ENCODE results near the gene ANKFN1.

Gene ANKFN1

GRCh38 chr17:56290802-56291118 lies 137.5 kb downstream of the ANKFN1 start:
- no peak for ATAC-seq (replicated peaks)
- H3K27ac Mint-ChIP-seq: peak overlapping the region; percentile 2 to 69

GRCh38 chr17:56291226-56291805 lies 138.0 kb downstream of the ANKFN1 start:
- no peaks in the 10 kb centered on the region for H3K27me3 Mint-ChIP-seq
- H3K4me1 Mint-ChIP-seq (ENCODE audit: low read depth in 2 of 2): peaks cover 3 to 11% of the 10 kb centered on the region in 2 donors
- no peak overlapping the region for H3K27ac Mint-ChIP-seq
- no peaks in the 10 kb centered on the region for H3K36me3 Mint-ChIP-seq (ENCODE audit: insufficient read depth)
- H3K4me3 Mint-ChIP-seq: no peak overlapping the region
- ATAC-seq (replicated peaks) (no peak), DNase-seq (no peak)
- H3K9me3 Mint-ChIP-seq: no peaks in the 10 kb centered on the region

More at GRCh38 chr17:56290802-56291118, 137.5 kb downstream of the ANKFN1 start:
- no peaks in the 10 kb centered on the region for H3K36me3 Mint-ChIP-seq (ENCODE audit: insufficient read depth)
- DNase-seq: no peak
- no peaks in the 10 kb centered on the region for H3K9me3 Mint-ChIP-seq
- H3K27me3 Mint-ChIP-seq: no peaks in the 10 kb centered on the region
- H3K4me3 Mint-ChIP-seq: peak overlapping the region; percentile 2 to 64
- peaks cover 3 to 11% of the 10 kb centered on the region in 2 donors for H3K4me1 Mint-ChIP-seq (ENCODE audit: low read depth in 2 of 2)

- Mint-ChIP-seq H3K27ac (no peak overlapping the region), H3K4me3 (no peak overlapping the region), H3K9me3 (no peaks in the 10 kb centered on the region), H3K4me1 (ENCODE audit: low read depth in 2 of 2) (peaks cover 6 to 14% of the 10 kb centered on the region in 2 donors), H3K27me3 (peaks cover 0 to 4% of the 10 kb centered on the region in 2 donors), H3K36me3 (ENCODE audit: insufficient read depth) (peaks cover 1% of the 10 kb centered on the region)
- DNase-seq (no peak), ATAC-seq (replicated peaks) (no peak)
Measured at GRCh38 chr17:56292010-56292409, 138.7 kb downstream of the ANKFN1 start.

- ATAC-seq (replicated peaks) (no peak), DNase-seq (no peak)
- H3K4me1 Mint-ChIP-seq (ENCODE audit: low read depth in 2 of 2): peaks cover 8 to 17% of the 10 kb centered on the region in 2 donors
- H3K27me3 Mint-ChIP-seq: peaks cover 0 to 6% of the 10 kb centered on the region in 2 donors
- no peak overlapping the region for H3K4me3 Mint-ChIP-seq
- no peak overlapping the region for H3K27ac Mint-ChIP-seq
- H3K9me3 Mint-ChIP-seq: no peaks in the 10 kb centered on the region
- H3K36me3 Mint-ChIP-seq (ENCODE audit: insufficient read depth): peaks cover 3% of the 10 kb centered on the region
Measured at GRCh38 chr17:56292578-56292977, 139.3 kb downstream of the ANKFN1 start.

- H3K27me3 Mint-ChIP-seq: peaks cover 13 to 29% of the 10 kb centered on the region in 2 donors
- H3K27ac Mint-ChIP-seq: no peak overlapping the region
- peaks cover 3% of the 10 kb centered on the region for H3K36me3 Mint-ChIP-seq (ENCODE audit: insufficient read depth)
- DNase-seq (no peak), ATAC-seq (replicated peaks) (no peak)
- no peaks in the 10 kb centered on the region for H3K9me3 Mint-ChIP-seq
- H3K4me3 Mint-ChIP-seq: peak overlapping the region in 1 of 2 donors; percentile 1
- H3K4me1 Mint-ChIP-seq (ENCODE audit: low read depth in 2 of 2): peaks cover 5 to 6% of the 10 kb centered on the region in 2 donors
Measured at GRCh38 chr17:56297184-56297583, 143.9 kb downstream of the ANKFN1 start.

- Mint-ChIP-seq H3K27ac (no peak overlapping the region), H3K27me3 (peaks cover 19 to 29% of the 10 kb centered on the region in 2 donors)
- no peak for ATAC-seq (replicated peaks)
Measured at GRCh38 chr17:56298846-56299245, 145.6 kb downstream of the ANKFN1 start.

GRCh38 chr17:56300144-56300543 lies 146.9 kb downstream of the ANKFN1 start:
- ATAC-seq (replicated peaks) (no peak), DNase-seq (no peak)
- peaks cover 19 to 29% of the 10 kb centered on the region in 2 donors for H3K27me3 Mint-ChIP-seq
- peaks cover 5 to 6% of the 10 kb centered on the region in 2 donors for H3K4me1 Mint-ChIP-seq (ENCODE audit: low read depth in 2 of 2)
- no peak overlapping the region for H3K27ac Mint-ChIP-seq
- H3K9me3 Mint-ChIP-seq: no peaks in the 10 kb centered on the region
- peaks cover 3% of the 10 kb centered on the region for H3K36me3 Mint-ChIP-seq (ENCODE audit: insufficient read depth)
- H3K4me3 Mint-ChIP-seq: no peak overlapping the region

More at GRCh38 chr17:56298846-56299245, 145.6 kb downstream of the ANKFN1 start:
- DNase-seq: no peak
- H3K9me3 Mint-ChIP-seq: no peaks in the 10 kb centered on the region
- no peak overlapping the region for H3K4me3 Mint-ChIP-seq
- H3K4me1 Mint-ChIP-seq (ENCODE audit: low read depth in 2 of 2): peaks cover 5 to 6% of the 10 kb centered on the region in 2 donors
- peaks cover 3% of the 10 kb centered on the region for H3K36me3 Mint-ChIP-seq (ENCODE audit: insufficient read depth)

GRCh38 chr17:56305007-56305406 lies 151.7 kb downstream of the ANKFN1 start:
- H3K4me3 Mint-ChIP-seq: no peak overlapping the region
- DNase-seq (no peak), ATAC-seq (replicated peaks) (no peak)
- no peaks in the 10 kb centered on the region for H3K4me1 Mint-ChIP-seq (ENCODE audit: low read depth in 2 of 2)
- H3K27me3 Mint-ChIP-seq: peaks cover 13 to 16% of the 10 kb centered on the region in 2 donors
- H3K27ac Mint-ChIP-seq: no peak overlapping the region
- H3K9me3 Mint-ChIP-seq: no peaks in the 10 kb centered on the region
- no peaks in the 10 kb centered on the region for H3K36me3 Mint-ChIP-seq (ENCODE audit: insufficient read depth)

- Mint-ChIP-seq H3K36me3 (ENCODE audit: insufficient read depth) (no peaks in the 10 kb centered on the region), H3K4me3 (no peak overlapping the region), H3K4me1 (ENCODE audit: low read depth in 2 of 2) (no peaks in the 10 kb centered on the region), H3K9me3 (no peaks in the 10 kb centered on the region), H3K27me3 (peaks cover 7 to 15% of the 10 kb centered on the region in 2 donors), H3K27ac (no peak overlapping the region)
- DNase-seq (no peak), ATAC-seq (replicated peaks) (no peak)
Measured at GRCh38 chr17:56309897-56310296, 156.6 kb downstream of the ANKFN1 start.

GRCh38 chr17:56310782-56311181 lies 157.5 kb downstream of the ANKFN1 start:
- H3K4me1 Mint-ChIP-seq (ENCODE audit: low read depth in 2 of 2): no peaks in the 10 kb centered on the region
- H3K27me3 Mint-ChIP-seq: peaks cover 7 to 22% of the 10 kb centered on the region in 2 donors
- DNase-seq: no peak
- no peaks in the 10 kb centered on the region for H3K36me3 Mint-ChIP-seq (ENCODE audit: insufficient read depth)
- H3K27ac Mint-ChIP-seq: no peak overlapping the region
- H3K4me3 Mint-ChIP-seq: no peak overlapping the region
- no peak for ATAC-seq (replicated peaks)
- no peaks in the 10 kb centered on the region for H3K9me3 Mint-ChIP-seq

- ATAC-seq (replicated peaks) (no peak), DNase-seq (no peak)
- H3K4me1 Mint-ChIP-seq (ENCODE audit: low read depth in 2 of 2): no peaks in the 10 kb centered on the region
- no peaks in the 10 kb centered on the region for H3K36me3 Mint-ChIP-seq (ENCODE audit: insufficient read depth)
- H3K27me3 Mint-ChIP-seq: peaks cover 0 to 22% of the 10 kb centered on the region in 2 donors
- H3K27ac Mint-ChIP-seq: no peak overlapping the region
- H3K9me3 Mint-ChIP-seq: no peaks in the 10 kb centered on the region
- H3K4me3 Mint-ChIP-seq: no peak overlapping the region
Measured at GRCh38 chr17:56313201-56313600, 159.9 kb downstream of the ANKFN1 start.

- no peaks in the 10 kb centered on the region for H3K36me3 Mint-ChIP-seq (ENCODE audit: insufficient read depth)
- H3K4me3 Mint-ChIP-seq: no peak overlapping the region
- H3K27me3 Mint-ChIP-seq: peaks cover 0 to 22% of the 10 kb centered on the region in 2 donors
- ATAC-seq (replicated peaks): no peak
- H3K27ac Mint-ChIP-seq: no peak overlapping the region
- no peak for DNase-seq
- no peaks in the 10 kb centered on the region for H3K4me1 Mint-ChIP-seq (ENCODE audit: low read depth in 2 of 2)
- no peaks in the 10 kb centered on the region for H3K9me3 Mint-ChIP-seq
Measured at GRCh38 chr17:56314026-56314425, 160.8 kb downstream of the ANKFN1 start.

GRCh38 chr17:56314984-56315602 lies 161.8 kb downstream of the ANKFN1 start:
- no peak for ATAC-seq (replicated peaks)
- Mint-ChIP-seq H3K27me3 (peaks cover 0 to 22% of the 10 kb centered on the region in 2 donors), H3K9me3 (no peaks in the 10 kb centered on the region), H3K4me3 (no peak overlapping the region), H3K27ac (no peak overlapping the region), H3K4me1 (ENCODE audit: low read depth in 2 of 2) (no peaks in the 10 kb centered on the region), H3K36me3 (ENCODE audit: insufficient read depth) (no peaks in the 10 kb centered on the region)
- no peak for DNase-seq

GRCh38 chr17:56316604-56317003 lies 163.3 kb downstream of the ANKFN1 start:
- Mint-ChIP-seq H3K9me3 (no peaks in the 10 kb centered on the region), H3K27me3 (peaks cover 0 to 30% of the 10 kb centered on the region in 2 donors), H3K4me1 (ENCODE audit: low read depth in 2 of 2) (no peaks in the 10 kb centered on the region), H3K27ac (no peak overlapping the region), H3K36me3 (ENCODE audit: insufficient read depth) (no peaks in the 10 kb centered on the region), H3K4me3 (no peak overlapping the region)
- DNase-seq (no peak), ATAC-seq (replicated peaks) (no peak)
